Parathyroid adenoma (tissue), 2 donors: Measurements from ENCODE around the gene ZNF280B.
"Not testable (repeated sequence)": the region's sequence is repeated elsewhere in the genome, so short reads cannot be mapped to it uniquely, and the experiment has no call there.

Experiments
- H2AFZ ChIP-seq: fragments of 300-600 bp; sonication (generic); one replicate; pipeline ENCODE4 v1.7.0; 2017; ENCODE audit warnings: antibody characterized with exemption, mild to moderate bottlenecking
- H3K27ac ChIP-seq: fragments of 300-600 bp; sonication (generic); one replicate; pipeline ENCODE4 v1.7.0; 2017
- H3K27me3 ChIP-seq: fragments of 300-600 bp; sonication (generic); one replicate; pipeline ENCODE4 v1.7.0; 2017; ENCODE audit warnings: low read length; ENCODE audit not compliant: control insufficient read depth, insufficient read depth
- H3K36me3 ChIP-seq: fragments of 300-600 bp; sonication (generic); one replicate; pipeline ENCODE4 v1.7.0; 2017; ENCODE audit warnings: low read length; ENCODE audit not compliant: control insufficient read depth, insufficient read depth
- H3K4me1 ChIP-seq: fragments of 300-600 bp; sonication (generic); one replicate; pipeline ENCODE4 v1.7.0; 2017; ENCODE audit warnings: control low read depth
- H3K4me2 ChIP-seq: fragments of 300-600 bp; sonication (generic); one replicate; pipeline ENCODE4 v1.7.0; 2017; ENCODE audit warnings: low read length
- H3K4me3 ChIP-seq: fragments of 300-600 bp; sonication (generic); one replicate; pipeline ENCODE4 v1.7.0; 2017; ENCODE audit warnings: low read depth, low read length
- H3K79me2 ChIP-seq: fragments of 300-600 bp; sonication (generic); one replicate; pipeline ENCODE4 v1.7.0; 2017; ENCODE audit warnings: control low read depth
- H3K9ac ChIP-seq: fragments of 300-600 bp; sonication (generic); one replicate; pipeline ENCODE4 v1.7.0; 2017; ENCODE audit warnings: mild to moderate bottlenecking
- H3K9me3 ChIP-seq: fragments of 300-600 bp; sonication (generic); one replicate; pipeline ENCODE4 v1.7.0; 2017; ENCODE audit warnings: low read length; ENCODE audit not compliant: control insufficient read depth
- CTCF ChIP-seq: fragments of 300-600 bp; sonication (generic); IDR thresholded peaks from one replicate; pipeline ENCODE4 v1.7.0; 2017; ENCODE audit warnings: antibody characterized with exemption, mild to moderate bottlenecking
- donor health status: primary hyperparathyroidism.

The ZNF280B gene

GRCh38 chr22:22519591-22519990 lies 11.0 kb upstream of the ZNF280B start:
- Histone ChIP-seq H3K79me2 (no peaks in the 10 kb centered on the region), H3K4me1 (no peaks in the 10 kb centered on the region), H3K27ac (no peak overlapping the region), H3K27me3 (no peaks in the 10 kb centered on the region), H3K9me3 (no peaks in the 10 kb centered on the region), H3K36me3 (no peaks in the 10 kb centered on the region), H2AFZ (no peak overlapping the region), H3K9ac (no peak overlapping the region), H3K4me3 (no peak overlapping the region), H3K4me2 (no peak overlapping the region)
- no peak for TF ChIP-seq CTCF

GRCh38 chr22:22516992-22517391 lies 8.4 kb upstream of the ZNF280B start:
- Histone ChIP-seq H2AFZ (no peak overlapping the region), H3K9me3 (no peaks in the 10 kb centered on the region), H3K27me3 (no peaks in the 10 kb centered on the region), H3K27ac (no peak overlapping the region), H3K4me2 (no peak overlapping the region), H3K36me3 (no peaks in the 10 kb centered on the region), H3K4me1 (no peaks in the 10 kb centered on the region), H3K79me2 (no peaks in the 10 kb centered on the region), H3K9ac (no peak overlapping the region), H3K4me3 (no peak overlapping the region)
- TF ChIP-seq CTCF = no peak

- Histone ChIP-seq H3K9me3 (no peaks in the 10 kb centered on the region), H3K27me3 (no peaks in the 10 kb centered on the region), H3K79me2 (no peaks in the 10 kb centered on the region), H3K4me2 (no peak overlapping the region), H3K4me1 (no peaks in the 10 kb centered on the region), H3K27ac (no peak overlapping the region), H3K9ac (no peak overlapping the region), H3K36me3 (no peaks in the 10 kb centered on the region), H2AFZ (no peak overlapping the region), H3K4me3 (no peak overlapping the region)
- TF ChIP-seq CTCF = no peak
Observed at GRCh38 chr22:22515890-22516289, 7.3 kb upstream of the ZNF280B start.

- not testable (repeated sequence) for H3K27ac ChIP-seq, H3K9me3 ChIP-seq, H3K27me3 ChIP-seq, H3K4me1 ChIP-seq, H3K4me3 ChIP-seq, H3K36me3 ChIP-seq, H3K9ac ChIP-seq, H2AFZ ChIP-seq, H3K79me2 ChIP-seq, H3K4me2 ChIP-seq
Observed at GRCh38 chr22:22514431-22514830, 5.9 kb upstream of the ZNF280B start.

GRCh38 chr22:22513619-22514018 lies 5.1 kb upstream of the ZNF280B start:
- TF ChIP-seq CTCF = no peak
- H3K27me3 ChIP-seq = no peaks in the 10 kb centered on the region
- no peak overlapping the region for H3K4me2 ChIP-seq
- H3K79me2 ChIP-seq = no peaks in the 10 kb centered on the region
- no peaks in the 10 kb centered on the region for H3K36me3 ChIP-seq
- no peak overlapping the region for H2AFZ ChIP-seq
- H3K4me3 ChIP-seq = no peak overlapping the region
- H3K9ac ChIP-seq = no peak overlapping the region
- H3K4me1 ChIP-seq = no peaks in the 10 kb centered on the region
- no peaks in the 10 kb centered on the region for H3K9me3 ChIP-seq
- H3K27ac ChIP-seq = no peak overlapping the region
